HepG2 (cell line): ENCODE results near the gene SNX27. TPM values are rescaled to one million over a fixed set of nuclear protein-coding genes. Genes with fewer than 3 reads are reported as not detected.

Experiments
- ATAC-seq: fragments of 200-7000 bp; cut with Tn5 transposase; 3 replicates; pipeline ENCODE4 v1.9.1; 2020; ENCODE audit warnings: mild to moderate bottlenecking, moderate library complexity
- BruUV-seq: library from RNA; stranded (reverse); fragments of 400-500 nt; replicated peaks from 2 replicates; lab custom pipeline; 2021; lab: Mats Ljungman, UMichigan
- CTCF ChIA-PET: fragments of 300-600 bp; formaldehyde crosslinking; extraction: SDS; loops from one replicate; lab custom pipeline; 2021; ENCODE audit warnings: low total read pairs, inconsistent platforms, low intra/inter-chr PET ratio; lab: Yijun Ruan, JAX
- POLR2A ChIA-PET: fragments of 350-600 bp; sonication (Branson Sonifier 250); formaldehyde crosslinking; loops from one replicate; lab custom pipeline; 2020; ENCODE audit warnings: antibody characterized with exemption, inconsistent platforms; lab: Yijun Ruan, JAX
- DNase-seq: peaks from one replicate; pipeline ENCODE4 v3.0.0-alpha.2; 2015; ENCODE audit warnings: low spot score
- FAIRE-seq: peaks from 3 replicates; lab custom pipeline; 2011; peaks lifted over from hg19 to GRCh38; lab: Jason Lieb, UNC
- H2AFZ ChIP-seq: one replicate; pipeline ENCODE4 v1.6.1; 2011; ENCODE audit warnings: low read length, inconsistent platforms
- H3K27ac ChIP-seq: fragments of 300-600 bp; 3 replicates; pipeline ENCODE4 v1.8.0; 2011; ENCODE audit warnings: mixed run types, mild to moderate bottlenecking, mixed read lengths, low read length, inconsistent platforms; ENCODE audit not compliant: insufficient read depth; ENCODE audit errors: extremely low read length
- H3K27me3 ChIP-seq, 2 experiments: fragments of 200-600 bp in 1 of 2; 2 replicates in 1 of 2; 3 replicates in 1 of 2; pipeline versions ENCODE4 v1.6.0 to v1.8.0; 2011; ENCODE audit warnings: low read length in 2 of 2, mild to moderate bottlenecking in 2 of 2, moderate library complexity in 2 of 2, inconsistent platforms in 1 of 2; ENCODE audit not compliant: insufficient read depth in 2 of 2, control insufficient read depth in 1 of 2
- H3K36me3 ChIP-seq, 2 experiments: fragments of 200-600 bp in 1 of 2; replicated peaks in 1 of 2; 2 replicates in 1 of 2; 3 replicates in 1 of 2; pipeline versions ENCODE4 v1.5.1 to v1.8.0; 2011; ENCODE audit warnings: low read length in 2 of 2, inconsistent platforms in 1 of 2; ENCODE audit not compliant: insufficient read depth in 2 of 2, control insufficient read depth in 1 of 2
- H3K4me1 ChIP-seq: 2 replicates; pipeline ENCODE4 v1.5.1; 2012; ENCODE audit warnings: low read length, inconsistent platforms; ENCODE audit not compliant: insufficient read depth
- H3K4me2 ChIP-seq: 2 replicates; pipeline ENCODE4 v1.6.0; 2011; ENCODE audit warnings: low read depth, low read length, inconsistent platforms
- H3K4me3 ChIP-seq, 3 experiments: fragments of 200-600 bp in 1 of 3; sonication (generic), shearing (Covaris generic) in 1 of 3; replicated peaks in 1 of 3; 2 replicates each; pipeline ENCODE4 v1.5.1; 2011 to 2016; ENCODE audit warnings: low read length in 3 of 3, inconsistent platforms in 2 of 3, low read depth in 2 of 3, mild to moderate bottlenecking in 2 of 3, control low read depth in 1 of 3, mixed read lengths in 1 of 3; ENCODE audit not compliant: insufficient read depth in 1 of 3
- H3K79me2 ChIP-seq: one replicate; pipeline ENCODE4 v1.6.1; 2011; ENCODE audit warnings: low read length, inconsistent platforms; ENCODE audit not compliant: insufficient read depth
- H3K9ac ChIP-seq: 2 replicates; pipeline ENCODE4 v1.6.0; 2011; ENCODE audit warnings: mild to moderate bottlenecking, low read depth, low read length, inconsistent platforms; ENCODE audit not compliant: insufficient read depth
- H3K9me3 ChIP-seq: 2 replicates; pipeline ENCODE4 v1.5.1; 2012; ENCODE audit warnings: mild to moderate bottlenecking, low read length
- H4K20me1 ChIP-seq: 2 replicates; pipeline ENCODE4 v1.6.0; 2011; ENCODE audit warnings: inconsistent platforms, mild to moderate bottlenecking, low read length, moderate library complexity; ENCODE audit not compliant: insufficient read depth
- BHLHE40 ChIP-seq: IDR thresholded peaks from 2 replicates; pipeline ENCODE4 v1.6.1; 2011; ENCODE audit warnings: low read length, improper control_type of control experiment
- EEA1 ChIP-seq: sonication (generic); formaldehyde crosslinking; IDR thresholded peaks from 2 replicates; pipeline ENCODE4 v1.5.1; 2020; ENCODE audit warnings: mild to moderate bottlenecking, missing genetic modification reagents, borderline replicate concordance
- FOSL2 ChIP-seq: sonication (generic); formaldehyde crosslinking; IDR thresholded peaks from 2 replicates; pipeline ENCODE4 v1.4.0; 2020; ENCODE audit warnings: missing genetic modification reagents
- HOMEZ ChIP-seq: IDR thresholded peaks from 2 replicates; pipeline ENCODE4 v1.6.1; 2016; ENCODE audit warnings: low read depth
- MAFK ChIP-seq, 2 experiments: IDR thresholded peaks in 1 of 2; conservative IDR thresholded peaks in 1 of 2; 2 replicates each; pipeline ENCODE4 v1.6.1; 2011; ENCODE audit warnings: improper control_type of control experiment in 2 of 2, low read length in 2 of 2
- NRL ChIP-seq: sonication (generic); formaldehyde crosslinking; IDR thresholded peaks from 2 replicates; pipeline ENCODE4 v1.5.0; 2020; ENCODE audit warnings: missing genetic modification reagents, mild to moderate bottlenecking, moderate library complexity, borderline replicate concordance
- PATZ1 ChIP-seq: sonication (generic); formaldehyde crosslinking; IDR thresholded peaks from 2 replicates; pipeline ENCODE4 v1.4.0; 2020; ENCODE audit warnings: missing genetic modification reagents
- SKI ChIP-seq: fragments of 450-650 bp; IDR thresholded peaks from one replicate; pipeline ENCODE4 v1.6.1; 2018; ENCODE audit warnings: mild to moderate bottlenecking; ENCODE audit not compliant: partially characterized antibody
- SOX13 ChIP-seq, 3 experiments: fragments of 450-650 bp in 1 of 3; sonication (generic) in 1 of 3; formaldehyde crosslinking in 1 of 3; IDR thresholded peaks in 2 of 3; conservative IDR thresholded peaks in 1 of 3; 2 replicates each; pipeline versions ENCODE4 v1.5.0 to v1.6.1; 2016 to 2020; ENCODE audit warnings: antibody characterized with exemption in 1 of 3, mild to moderate bottlenecking in 1 of 3, missing compliant biosample characterization in 1 of 3, missing genetic modification reagents in 1 of 3, moderate library complexity in 1 of 3
- TFAP4 ChIP-seq: sonication (generic); IDR thresholded peaks from 2 replicates; pipeline ENCODE4 v1.6.1; 2016; ENCODE audit warnings: low read depth, borderline replicate concordance
- YEATS2 ChIP-seq: sonication (generic); formaldehyde crosslinking; IDR thresholded peaks from 2 replicates; pipeline ENCODE4 v1.4.0; 2020; ENCODE audit warnings: missing genetic modification reagents, borderline replicate concordance
- ZNF609 ChIP-seq: sonication (generic); formaldehyde crosslinking; IDR thresholded peaks from 2 replicates; pipeline ENCODE4 v1.4.0; 2020; ENCODE audit warnings: mild to moderate bottlenecking, missing genetic modification reagents, borderline replicate concordance
- WGBS: methylation state at CpG from one replicate; pipeline ENCODE4 v1.1.6; 2017; ENCODE audit warnings: low lambda C conversion rate; 5-methylcytosine and 5-hydroxymethylcytosine counted together
- in situ Hi-C: cut with HindIII; loops from 2 replicates; pipeline ENCODE4 v1.10.0; 2017; ENCODE audit warnings: low pct_unique_long_range_greater_than_20kb; ENCODE audit not compliant: extremely low pct_ligation_motif_present
- intact Hi-C: fragments of 100-400 bp; cut with micrococcal nuclease; formaldehyde crosslinking; loops from one replicate; pipeline ENCODE4 v1.10.0; 2022; ENCODE audit not compliant: unreplicated experiment
- polyA plus RNA-seq, 8 experiments: library from polyadenylated mRNA; depleted of rRNA in 3 of 8; stranded (reverse) in 7 of 8; unstranded in 1 of 8; fragments of >200 nt; fragmentation: Illumina TruSeq in 4 of 8; extraction: Trizol in 4 of 8; gene quantifications; 2 replicates each; pipeline versions ENCODE4 v1.2.1 to v1.2.3, GENCODE V29; 2011 to 2016; ENCODE audit warnings: low read depth in 4 of 8, missing spikeins in 1 of 8, mixed read lengths in 1 of 8; ENCODE audit not compliant: insufficient read depth in 1 of 8
- total RNA-seq, 5 experiments: library from RNA; depleted of rRNA; stranded (reverse); fragments of >200 nt; fragmentation: Illumina TruSeq; extraction: Trizol; gene quantifications; 2 replicates each; pipeline ENCODE4 v1.2.3, GENCODE V29; 2016; ENCODE audit warnings: low read depth in 1 of 5

SNX27 gene
- total and polyA plus RNA-seq, 2 of the 13 experiments (the other 11 are each of a cell fraction or from before 2014, with no cell fraction given): 14.4 to 17.8 TPM

- Histone ChIP-seq H3K27me3 (peaks cover 0 to 3% of the 10 kb centered on the region in 2 experiments; a peak in 1 of 5 replicates), H3K9ac (no peak overlapping the region), H3K36me3 (no peaks in the 10 kb centered on the region), H3K4me2 (no peak overlapping the region), H3K27ac (no peak overlapping the region), H3K79me2 (no peaks in the 10 kb centered on the region), H3K4me3 (no peak overlapping the region), H2AFZ (no peak overlapping the region), H4K20me1 (no peaks in the 10 kb centered on the region), H3K4me1 (peaks cover 34% of the 10 kb centered on the region), H3K9me3 (no peaks in the 10 kb centered on the region)
- intact Hi-C loops (loop anchor here (10.0 kb wide), 2 partner anchors 98 to 152 kb away; no protein-coding TSS in a partner anchor), in situ Hi-C loops (loop anchor here (10.0 kb wide), 2 partner anchors 138 to 238 kb away; partner anchors contain the start of genes C2CD4D and RORC)
- no TSS peak for BruUV-seq
- ChIA-PET CTCF (no interaction called here), POLR2A (interaction anchor here (0.7 to 1.6 kb wide), 2 partner anchors 15 kb away, joined by 3 to 6 read pairs; partner anchors contain the start of gene SNX27)
- no peak for FAIRE-seq
- ATAC-seq: peak; percentile 52
- 2% methylated on average over 5 of the region's 5 CpGs for WGBS
- DNase-seq: peak; percentile 50
- peak; percentile 21; the same call in 1 of the 2 replicates for TF ChIP-seq TFAP4
- TF ChIP-seq HOMEZ (CRISPR knock-in tag): no peak
- TF ChIP-seq PATZ1: peak; percentile 86
- no peak for TF ChIP-seq NRL (CRISPR knock-in tag)
- TF ChIP-seq YEATS2 (CRISPR knock-in tag): no peak
- TF ChIP-seq MAFK (conservative IDR thresholded peaks at IDR 0.05 in 1 of 2, IDR thresholded peaks at IDR 0.05 in 1 of 2; ENCODE audit: low read length in 2 of 2): 0 out of 4 replicates have a peak, but pooled peaks of 1 of the 2 experiments have one; percentile 15
- no peak for TF ChIP-seq BHLHE40
- TF ChIP-seq SOX13 (IDR thresholded peaks at IDR 0.05): no peak
- TF ChIP-seq SOX13 (CRISPR knock-in tag; conservative IDR thresholded peaks at IDR 0.05 in 1 of 2, IDR thresholded peaks at IDR 0.05 in 1 of 2): peak in 1 of 2 experiments; percentile 39; a peak in 1 of 4 replicates
- TF ChIP-seq ZNF609 (CRISPR knock-in tag): no peak
- peak; percentile 55 for TF ChIP-seq SKI
- peak; percentile 43 for TF ChIP-seq FOSL2 (CRISPR knock-in tag)
- no peak for TF ChIP-seq EEA1
Observed at GRCh38 chr1:151596166-151596953, 15.5 kb upstream of the SNX27 start.
